ENCODE results near the gene DCAF6.

DCAF6 gene

DNA sequence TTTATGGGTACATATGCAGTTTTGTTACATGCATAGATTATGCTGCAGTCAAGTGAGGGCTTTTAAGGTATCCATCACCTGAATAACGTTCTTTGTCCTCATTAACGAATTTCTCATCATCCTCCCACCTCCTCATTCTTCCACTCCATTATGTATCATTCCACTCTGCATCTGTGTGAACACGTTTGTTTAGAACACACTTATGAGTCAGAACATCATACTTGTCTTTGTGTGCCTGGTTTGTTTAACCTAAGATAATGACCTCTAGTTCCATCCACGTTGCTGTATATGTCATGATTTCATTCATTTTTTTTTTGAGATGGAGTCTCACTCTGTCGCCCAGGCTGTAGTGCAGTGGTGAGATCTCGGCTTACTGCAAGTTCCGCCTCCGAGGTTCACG is 7.1 kb downstream of the DCAF6 start:
- H3K36me3 ChIP-seq (ENCODE audit: control insufficient read depth in 1 of 2, insufficient read depth in 2 of 2, low read depth in 1 of 2, low read length in 2 of 2), result peaks cover 6 to 7% of the 10 kb centered on the region in 2 experiments
- no peak overlapping the region for H3K4ac ChIP-seq (ENCODE audit: low read depth in 1 of 2, low read length in 2 of 2)
- no peak overlapping the region for H3K18ac ChIP-seq (ENCODE audit: low read depth in 1 of 2, low read length in 2 of 2)
- H3K4me3 ChIP-seq (ENCODE audit: insufficient read depth in 1 of 2, low read depth in 1 of 2, low read length in 2 of 2), result no peak overlapping the region
- H3K14ac ChIP-seq (ENCODE audit: low read length in 2 of 2), result no peak overlapping the region
- no peaks in the 10 kb centered on the region for H3K27me3 ChIP-seq (ENCODE audit: control insufficient read depth in 1 of 2, insufficient read depth in 1 of 2, low read length in 2 of 2)
- no peak overlapping the region for H2BK120ac ChIP-seq (ENCODE audit: low read depth, low read length)
- H4K91ac ChIP-seq (ENCODE audit: low read length), result no peak overlapping the region
- H2AK5ac ChIP-seq (ENCODE audit: low read length, severe bottlenecking), result no peak overlapping the region
- peak; percentile 48 for DNase-seq
- H2BK5ac ChIP-seq (ENCODE audit: low read depth, low read length, poor library complexity, severe bottlenecking), result no peak overlapping the region
- H3K9ac ChIP-seq (ENCODE audit: low read length), result no peak overlapping the region
- no peak overlapping the region for H2BK15ac ChIP-seq (ENCODE audit: low read depth, poor library complexity, severe bottlenecking)
- H3K79me1 ChIP-seq (replicated peaks; ENCODE audit: low read length, poor library complexity, severe bottlenecking), result no peaks in the 10 kb centered on the region
- no peak overlapping the region for H2BK12ac ChIP-seq (ENCODE audit: low read length in 2 of 2)
- H3K9me3 ChIP-seq (ENCODE audit: control insufficient read depth, low read length), result no peaks in the 10 kb centered on the region
- WGBS, result 72% methylated on average over 8 of the region's 9 CpGs
- H2AFZ ChIP-seq (ENCODE audit: low read depth, low read length), result no peak overlapping the region
- no peak overlapping the region for H3K27ac ChIP-seq (ENCODE audit: low read length, poor library complexity, severe bottlenecking)
- H4K8ac ChIP-seq (ENCODE audit: low read length), result no peak overlapping the region
- H3K23ac ChIP-seq (ENCODE audit: low read length in 2 of 2), result no peak overlapping the region
- H3K4me2 ChIP-seq (ENCODE audit: low read length, poor library complexity, severe bottlenecking), result no peak overlapping the region
- no peaks in the 10 kb centered on the region for H3K4me1 ChIP-seq (ENCODE audit: control insufficient read depth, insufficient read depth, low read depth, low read length)

DNA sequence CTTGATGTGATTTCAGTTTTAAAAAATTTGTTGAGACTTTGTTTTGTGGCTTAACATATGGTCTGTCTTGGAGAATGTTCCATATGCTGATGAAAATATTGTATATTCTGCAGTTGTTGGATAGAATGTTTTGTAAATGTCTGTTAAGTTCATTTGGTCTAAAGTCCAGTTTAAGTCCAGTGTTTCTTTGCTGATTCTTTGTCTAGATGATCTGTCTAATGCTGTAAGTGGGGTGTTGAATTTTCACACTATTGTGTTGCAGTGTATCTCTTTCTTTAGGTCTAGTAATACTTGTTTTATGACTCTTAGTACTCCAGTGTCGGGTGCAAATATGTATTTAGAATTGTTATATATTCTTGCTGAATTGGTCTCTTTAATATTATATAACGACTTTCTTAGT is 11.2 kb downstream of the DCAF6 start:
- H2AFZ ChIP-seq (ENCODE audit: low read depth, low read length), result no peak overlapping the region
- peaks cover 7 to 22% of the 10 kb centered on the region in 2 experiments for H3K36me3 ChIP-seq (ENCODE audit: control insufficient read depth in 1 of 2, insufficient read depth in 2 of 2, low read depth in 1 of 2, low read length in 2 of 2)
- no peak overlapping the region for H3K4me2 ChIP-seq (ENCODE audit: low read length, poor library complexity, severe bottlenecking)
- H4K8ac ChIP-seq (ENCODE audit: low read length), result no peak overlapping the region
- H3K27me3 ChIP-seq (ENCODE audit: control insufficient read depth in 1 of 2, insufficient read depth in 1 of 2, low read length in 2 of 2), result no peaks in the 10 kb centered on the region
- H3K4me3 ChIP-seq (ENCODE audit: insufficient read depth in 1 of 2, low read depth in 1 of 2, low read length in 2 of 2), result no peak overlapping the region
- H2BK12ac ChIP-seq (ENCODE audit: low read length in 2 of 2), result no peak overlapping the region
- H2BK120ac ChIP-seq (ENCODE audit: low read depth, low read length), result no peak overlapping the region
- H2BK15ac ChIP-seq (ENCODE audit: low read depth, poor library complexity, severe bottlenecking), result no peak overlapping the region
- no peak overlapping the region for H2BK5ac ChIP-seq (ENCODE audit: low read depth, low read length, poor library complexity, severe bottlenecking)
- no peak overlapping the region for H3K9ac ChIP-seq (ENCODE audit: low read length)
- H3K79me1 ChIP-seq (replicated peaks; ENCODE audit: low read length, poor library complexity, severe bottlenecking), result peaks cover 3% of the 10 kb centered on the region
- 100% methylated on average over 1 of the region's 2 CpGs for WGBS
- no peak overlapping the region for H3K4ac ChIP-seq (ENCODE audit: low read depth in 1 of 2, low read length in 2 of 2)
- H2AK5ac ChIP-seq (ENCODE audit: low read length, severe bottlenecking), result no peak overlapping the region
- H3K4me1 ChIP-seq (ENCODE audit: control insufficient read depth, insufficient read depth, low read depth, low read length), result peaks cover 2% of the 10 kb centered on the region
- H3K9me3 ChIP-seq (ENCODE audit: control insufficient read depth, low read length), result no peaks in the 10 kb centered on the region
- H3K14ac ChIP-seq (ENCODE audit: low read length in 2 of 2), result no peak overlapping the region
- no peak overlapping the region for H3K18ac ChIP-seq (ENCODE audit: low read depth in 1 of 2, low read length in 2 of 2)
- no peak overlapping the region for H3K27ac ChIP-seq (ENCODE audit: low read length, poor library complexity, severe bottlenecking)
- H3K23ac ChIP-seq (ENCODE audit: low read length in 2 of 2), result no peak overlapping the region
- H4K91ac ChIP-seq (ENCODE audit: low read length), result no peak overlapping the region
- DNase-seq, result no peak

DNA sequence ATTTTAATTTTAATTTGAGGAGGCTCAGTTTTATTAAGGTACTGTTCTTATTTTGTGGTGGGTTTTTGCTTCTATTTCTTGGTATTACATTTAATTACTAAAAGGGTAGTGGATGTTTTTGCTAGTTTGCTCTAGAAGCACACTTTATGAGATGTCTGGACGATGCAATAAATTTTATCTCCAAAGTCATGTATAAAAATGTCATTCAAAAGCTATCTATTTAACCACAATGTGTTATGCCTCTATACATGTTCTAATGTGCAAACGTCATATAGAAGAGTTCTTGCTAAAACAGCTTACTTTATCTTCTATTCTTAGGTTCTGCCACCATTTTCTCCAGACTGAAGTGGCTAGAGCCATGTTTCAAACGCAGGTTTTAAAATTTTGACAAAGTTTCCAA is 13.3 kb downstream of the DCAF6 start:
- Histone ChIP-seq H3K23ac (ENCODE audit: low read length in 2 of 2) (no peak overlapping the region), H2AK5ac (ENCODE audit: low read length, severe bottlenecking) (no peak overlapping the region), H3K9me3 (ENCODE audit: control insufficient read depth, low read length) (no peaks in the 10 kb centered on the region), H2AFZ (ENCODE audit: low read depth, low read length) (no peak overlapping the region), H3K18ac (ENCODE audit: low read depth in 1 of 2, low read length in 2 of 2) (no peak overlapping the region), H2BK12ac (ENCODE audit: low read length in 2 of 2) (no peak overlapping the region), H2BK5ac (ENCODE audit: low read depth, low read length, poor library complexity, severe bottlenecking) (no peak overlapping the region), H3K4me2 (ENCODE audit: low read length, poor library complexity, severe bottlenecking) (no peak overlapping the region), H3K14ac (ENCODE audit: low read length in 2 of 2) (no peak overlapping the region), H3K36me3 (ENCODE audit: control insufficient read depth in 1 of 2, insufficient read depth in 2 of 2, low read depth in 1 of 2, low read length in 2 of 2) (peaks cover 15 to 36% of the 10 kb centered on the region in 2 experiments), H3K4ac (ENCODE audit: low read depth in 1 of 2, low read length in 2 of 2) (no peak overlapping the region), H3K27ac (ENCODE audit: low read length, poor library complexity, severe bottlenecking) (no peak overlapping the region), H4K8ac (ENCODE audit: low read length) (no peak overlapping the region), H3K9ac (ENCODE audit: low read length) (no peak overlapping the region), H2BK15ac (ENCODE audit: low read depth, poor library complexity, severe bottlenecking) (no peak overlapping the region), H4K91ac (ENCODE audit: low read length) (no peak overlapping the region), H2BK120ac (ENCODE audit: low read depth, low read length) (no peak overlapping the region), H3K27me3 (ENCODE audit: control insufficient read depth in 1 of 2, insufficient read depth in 1 of 2, low read length in 2 of 2) (no peaks in the 10 kb centered on the region), H3K79me1 (replicated peaks; ENCODE audit: low read length, poor library complexity, severe bottlenecking) (peaks cover 8% of the 10 kb centered on the region), H3K4me1 (ENCODE audit: control insufficient read depth, insufficient read depth, low read depth, low read length) (peaks cover 2% of the 10 kb centered on the region), H3K4me3 (ENCODE audit: insufficient read depth in 1 of 2, low read depth in 1 of 2, low read length in 2 of 2) (no peak overlapping the region)
- no peak for DNase-seq
- WGBS, result 83% methylated on average over 1 of the region's 3 CpGs

DNA sequence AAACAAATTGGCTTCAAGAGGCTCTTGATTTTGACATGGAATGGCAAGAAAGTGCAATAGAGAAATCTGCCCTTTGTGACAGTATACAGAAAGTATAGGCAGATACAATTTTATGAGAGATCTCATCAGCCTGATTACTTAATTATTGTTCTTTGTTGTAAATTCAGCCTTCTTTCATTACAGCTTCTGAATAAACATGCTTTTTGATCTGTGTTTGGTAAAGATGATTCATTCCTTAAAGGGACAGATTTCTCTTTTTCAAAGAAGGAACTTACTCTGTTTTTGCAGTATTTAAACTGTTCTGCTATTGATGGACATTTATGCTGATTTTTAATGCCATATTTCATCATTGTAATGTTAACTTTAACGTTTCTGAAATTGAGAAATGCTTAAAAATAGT is 14.1 kb downstream of the DCAF6 start:
- no peak overlapping the region for H3K14ac ChIP-seq (ENCODE audit: low read length in 2 of 2)
- no peak overlapping the region for H2BK12ac ChIP-seq (ENCODE audit: low read length in 2 of 2)
- no peak overlapping the region for H2BK15ac ChIP-seq (ENCODE audit: low read depth, poor library complexity, severe bottlenecking)
- H3K36me3 ChIP-seq (ENCODE audit: control insufficient read depth in 1 of 2, insufficient read depth in 2 of 2, low read depth in 1 of 2, low read length in 2 of 2), result peaks cover 15 to 44% of the 10 kb centered on the region in 2 experiments
- H3K4me1 ChIP-seq (ENCODE audit: control insufficient read depth, insufficient read depth, low read depth, low read length), result peaks cover 2% of the 10 kb centered on the region
- H2AK5ac ChIP-seq (ENCODE audit: low read length, severe bottlenecking), result no peak overlapping the region
- no peak overlapping the region for H3K4me3 ChIP-seq (ENCODE audit: insufficient read depth in 1 of 2, low read depth in 1 of 2, low read length in 2 of 2)
- no peak for DNase-seq
- no peak overlapping the region for H4K91ac ChIP-seq (ENCODE audit: low read length)
- H4K8ac ChIP-seq (ENCODE audit: low read length), result no peak overlapping the region
- H3K9me3 ChIP-seq (ENCODE audit: control insufficient read depth, low read length), result no peaks in the 10 kb centered on the region
- H3K4me2 ChIP-seq (ENCODE audit: low read length, poor library complexity, severe bottlenecking), result no peak overlapping the region
- H3K18ac ChIP-seq (ENCODE audit: low read depth in 1 of 2, low read length in 2 of 2), result no peak overlapping the region
- no peak overlapping the region for H2BK120ac ChIP-seq (ENCODE audit: low read depth, low read length)
- H3K23ac ChIP-seq (ENCODE audit: low read length in 2 of 2), result no peak overlapping the region
- H3K27me3 ChIP-seq (ENCODE audit: control insufficient read depth in 1 of 2, insufficient read depth in 1 of 2, low read length in 2 of 2), result no peaks in the 10 kb centered on the region
- no peak overlapping the region for H2BK5ac ChIP-seq (ENCODE audit: low read depth, low read length, poor library complexity, severe bottlenecking)
- H3K9ac ChIP-seq (ENCODE audit: low read length), result no peak overlapping the region
- no peak overlapping the region for H2AFZ ChIP-seq (ENCODE audit: low read depth, low read length)
- H3K4ac ChIP-seq (ENCODE audit: low read depth in 1 of 2, low read length in 2 of 2), result no peak overlapping the region
- no peak overlapping the region for H3K27ac ChIP-seq (ENCODE audit: low read length, poor library complexity, severe bottlenecking)
- 100% methylated on average over 1 of the region's 1 CpG for WGBS
- H3K79me1 ChIP-seq (replicated peaks; ENCODE audit: low read length, poor library complexity, severe bottlenecking), result peaks cover 8% of the 10 kb centered on the region
